ENCODE measurements around the gene B3GAT2.
A peak's percentile ranks its signal among the peaks of the same experiment; 100 is the strongest.

Gene B3GAT2

GRCh38 chr6:70900047-70900446 is 56.8 kb downstream of the B3GAT2 start:
- no peak for DNase-seq (ENCODE audit: low spot score)

- DNase-seq (ENCODE audit: low spot score), result no peak
Observed at GRCh38 chr6:70894001-70894400, 62.9 kb downstream of the B3GAT2 start.

- DNase-seq (ENCODE audit: low spot score), result no peak
Observed at GRCh38 chr6:70889270-70889669, 67.6 kb downstream of the B3GAT2 start.

GRCh38 chr6:70886661-70887060 is 70.2 kb downstream of the B3GAT2 start:
- no peak for DNase-seq (ENCODE audit: low spot score)

GRCh38 chr6:70886071-70886470 is 70.8 kb downstream of the B3GAT2 start:
- DNase-seq (ENCODE audit: low spot score), result no peak

GRCh38 chr6:70884074-70884983 is 72.5 kb downstream of the B3GAT2 start:
- DNase-seq (ENCODE audit: low spot score), result peak; percentile 73

GRCh38 chr6:70879496-70879895 is 77.4 kb downstream of the B3GAT2 start:
- DNase-seq (ENCODE audit: low spot score), result no peak

- no peak for DNase-seq (ENCODE audit: low spot score)
Observed at GRCh38 chr6:70874181-70874913, 82.5 kb downstream of the B3GAT2 start.

GRCh38 chr6:70872469-70872868 is 84.4 kb downstream of the B3GAT2 start:
- DNase-seq (ENCODE audit: low spot score), result no peak

GRCh38 chr6:70864401-70864800 is 92.5 kb downstream of the B3GAT2 start:
- no peak for DNase-seq (ENCODE audit: low spot score)

- DNase-seq (ENCODE audit: low spot score), result no peak
Observed at GRCh38 chr6:70863343-70863742, 93.5 kb downstream of the B3GAT2 start.

- no peak for DNase-seq (ENCODE audit: low spot score)
Observed at GRCh38 chr6:70860920-70861319, 95.9 kb downstream of the B3GAT2 start.

- DNase-seq (ENCODE audit: low spot score), result no peak
Observed at GRCh38 chr6:70860045-70860444, 96.8 kb downstream of the B3GAT2 start.

GRCh38 chr6:70857387-70858077 is 99.3 kb downstream of the B3GAT2 start:
- no peak for DNase-seq (ENCODE audit: low spot score)

GRCh38 chr6:70852667-70853246 is 104.1 kb downstream of the B3GAT2 start:
- no peak for DNase-seq (ENCODE audit: low spot score)

GRCh38 chr6:70849348-70850069 is 107.4 kb downstream of the B3GAT2 start:
- DNase-seq (ENCODE audit: low spot score), result no peak

GRCh38 chr6:70847106-70848084 is 109.5 kb downstream of the B3GAT2 start:
- no peak for DNase-seq (ENCODE audit: low spot score)

GRCh38 chr6:70846207-70846835 is 110.5 kb downstream of the B3GAT2 start:
- no peak for DNase-seq (ENCODE audit: low spot score)

- no peak for DNase-seq (ENCODE audit: low spot score)
Observed at GRCh38 chr6:70844301-70844700, 112.6 kb downstream of the B3GAT2 start.
